WTC11 (cell line): ENCODE data around the gene ZFPL1.

ENCODE experiments used
- AFF4 ChIP-seq: sonication (generic); formaldehyde crosslinking; IDR thresholded peaks from 2 replicates; pipeline ENCODE4 v1.8.1; 2023; ENCODE audit warnings: mild to moderate bottlenecking, missing genetic modification reagents, borderline replicate concordance
- CDX4 ChIP-seq: fragments of 250-450 bp; sonication (Bioruptor Pico); IDR thresholded peaks from 2 replicates; pipeline ENCODE4 v1.9.0; 2021; ENCODE audit warnings: moderate library complexity, mild to moderate bottlenecking, inconsistent platforms, borderline replicate concordance
- CTCF ChIP-seq: fragments of 200-600 bp; IDR thresholded peaks from 2 replicates; pipeline ENCODE4 v1.8.0; 2022; ENCODE audit warnings: antibody characterized with exemption
- FOXJ3 ChIP-seq: sonication (generic); formaldehyde crosslinking; IDR thresholded peaks from 2 replicates; pipeline ENCODE4 v1.9.0; 2021; ENCODE audit warnings: missing genetic modification reagents, mild to moderate bottlenecking, borderline replicate concordance
- KAT7 ChIP-seq: sonication (generic); formaldehyde crosslinking; IDR thresholded peaks from 2 replicates; pipeline ENCODE4 v1.8.1; 2023; ENCODE audit warnings: missing genetic modification reagents, mild to moderate bottlenecking, borderline replicate concordance
- NFYB ChIP-seq: sonication (generic); formaldehyde crosslinking; conservative IDR thresholded peaks from 2 replicates; pipeline ENCODE4 v1.8.0; 2022; ENCODE audit warnings: low read depth, missing genetic modification reagents
- NR1H2 ChIP-seq: sonication (generic); formaldehyde crosslinking; IDR thresholded peaks from 2 replicates; pipeline ENCODE4 v1.9.0; 2021; ENCODE audit warnings: mild to moderate bottlenecking, moderate library complexity, missing genetic modification reagents
- STAT6 ChIP-seq: sonication (generic); formaldehyde crosslinking; conservative IDR thresholded peaks from 2 replicates; pipeline ENCODE4 v1.8.1; 2023; ENCODE audit warnings: mild to moderate bottlenecking, low read depth, missing genetic modification reagents, moderate library complexity
- TP53 ChIP-seq: sonication (generic); formaldehyde crosslinking; IDR thresholded peaks from 2 replicates; pipeline ENCODE4 v1.8.1; 2023; ENCODE audit warnings: mild to moderate bottlenecking, missing genetic modification reagents

GRCh38 chr11:65085446-65085845, 1.4 kb downstream of the ZFPL1 start:
- TF ChIP-seq CTCF (no peak), NFYB (CRISPR knock-in tag) (no peak), NR1H2 (CRISPR knock-in tag) (no peak), KAT7 (CRISPR knock-in tag) (no peak), FOXJ3 (CRISPR knock-in tag) (no peak), STAT6 (CRISPR knock-in tag) (no peak), TP53 (CRISPR knock-in tag) (no peak), AFF4 (CRISPR knock-in tag) (no peak), CDX4 (CRISPR knock-in tag) (no peak)
